HCT116 (cell line): ENCODE results near the gene OSBPL8. TPM values are rescaled to one million over a fixed set of nuclear protein-coding genes. Genes with fewer than 3 reads are reported as not detected.
A peak's percentile ranks its signal among the peaks of the same experiment; 100 is the strongest.

Experiments used
- ATAC-seq: fragments of 200-7000 bp; cut with Tn5 transposase; 2 replicates; pipeline ENCODE4 v1.9.1; 2020; ENCODE audit warnings: mild to moderate bottlenecking, moderate library complexity
- BruUV-seq: library from RNA; stranded (reverse); fragments of 400-500 nt; replicated peaks from 2 replicates; lab custom pipeline; 2021; lab: Mats Ljungman, UMichigan
- CTCF ChIA-PET: fragments of 300-600 bp; sonication (Branson Sonifier 250); formaldehyde crosslinking; loops from one replicate; lab custom pipeline; 2021; ENCODE audit warnings: antibody characterized with exemption; lab: Charles Lee
- POLR2A ChIA-PET: fragments of 300-600, 350-600 bp; sonication (Branson Sonifier 250); formaldehyde crosslinking; loops from one replicate; lab custom pipeline; 2021; ENCODE audit warnings: antibody characterized with exemption; lab: Charles Lee
- RAD21 ChIA-PET, 2 experiments: fragments of 300-600 bp; sonication (Branson Sonifier 250); formaldehyde crosslinking; loops; one replicate each; lab custom pipeline; 2023; ENCODE audit warnings: low total read pairs in 2 of 2; ENCODE audit not compliant: uncharacterized antibody in 2 of 2, unreplicated experiment in 2 of 2, low non-redundant PET in 1 of 2; lab: Charles Lee
- DNase-seq: peaks from one replicate; pipeline ENCODE4 v3.0.0-alpha.2; 2010; ENCODE audit warnings: low read depth, low spot score
- H2AFZ ChIP-seq: fragments of 200-600 bp; shearing (Covaris generic), sonication (generic); 2 replicates; pipeline ENCODE4 v1.6.1; 2017; ENCODE audit warnings: low read depth, mixed run types, mixed read lengths, antibody characterized with exemption, low read length; ENCODE audit not compliant: poor library complexity, severe bottlenecking
- H3K27ac ChIP-seq: 2 replicates; pipeline ENCODE4 v1.5.1; 2012; ENCODE audit warnings: low read depth, low read length
- H3K27me3 ChIP-seq: fragments of 200-600 bp; sonication (generic); 2 replicates; pipeline ENCODE4 v1.6.1; 2016; ENCODE audit warnings: mixed run types, low read length, mixed read lengths; ENCODE audit not compliant: insufficient read depth
- H3K36me3 ChIP-seq, 2 experiments: fragments of 200-500 bp in 1 of 2; fragments of 200-600 bp in 1 of 2; sonication (Bioruptor generic) in 1 of 2; sonication (generic) in 1 of 2; 2 replicates each; pipeline versions ENCODE4 v1.5.1 to v1.6.1; 2014 to 2016; ENCODE audit warnings: low read length in 2 of 2, inconsistent platforms in 1 of 2, mixed read lengths in 1 of 2, mixed run types in 1 of 2; ENCODE audit not compliant: insufficient read depth in 2 of 2, control insufficient read depth in 1 of 2
- H3K4me1 ChIP-seq, 2 experiments: fragments of 200-600 bp in 1 of 2; sonication (generic) in 1 of 2; 2 replicates each; pipeline versions ENCODE4 v1.5.1 to v1.6.1; 2012 to 2017; ENCODE audit warnings: low read length in 2 of 2, inconsistent platforms in 1 of 2, mild to moderate bottlenecking in 1 of 2, mixed read lengths in 1 of 2, mixed run types in 1 of 2, moderate library complexity in 1 of 2; ENCODE audit not compliant: insufficient read depth in 2 of 2, control insufficient read depth in 1 of 2
- H3K4me2 ChIP-seq: fragments of 200-600 bp; sonication (generic); 2 replicates; pipeline ENCODE4 v1.6.1; 2017; ENCODE audit warnings: mixed run types, low read length, mixed read lengths
- H3K4me3 ChIP-seq, 2 experiments: fragments of 200-600 bp in 1 of 2; sonication (generic) in 1 of 2; replicated peaks in 1 of 2; 2 replicates each; pipeline ENCODE4 v1.5.1; 2011 to 2016; ENCODE audit warnings: low read length in 2 of 2, control low read depth in 1 of 2, low read depth in 1 of 2, mild to moderate bottlenecking in 1 of 2, mixed read lengths in 1 of 2, mixed run types in 1 of 2
- H3K79me2 ChIP-seq: fragments of 200-600 bp; sonication (generic); 2 replicates; pipeline ENCODE4 v1.6.1; 2017; ENCODE audit warnings: mild to moderate bottlenecking, mixed run types, low read length, moderate library complexity, mixed read lengths; ENCODE audit not compliant: insufficient read depth
- H3K9ac ChIP-seq: fragments of 200-600 bp; sonication (generic); 2 replicates; pipeline ENCODE4 v1.6.1; 2016; ENCODE audit warnings: low read length, mixed read lengths
- H3K9me2 ChIP-seq: fragments of 200-600 bp; sonication (generic), shearing (Covaris generic); 2 replicates; pipeline ENCODE4 v1.6.1; 2017; ENCODE audit warnings: mixed run types, mild to moderate bottlenecking, moderate library complexity; ENCODE audit not compliant: insufficient read depth
- H3K9me3 ChIP-seq, 2 experiments: fragments of 200-500 bp in 1 of 2; fragments of 200-600 bp in 1 of 2; sonication (Bioruptor generic) in 1 of 2; sonication (generic) in 1 of 2; 2 replicates each; pipeline ENCODE4 v1.6.1; 2014 to 2017; ENCODE audit warnings: low read length in 2 of 2, mixed read lengths in 2 of 2, inconsistent platforms in 1 of 2, low read depth in 1 of 2, mild to moderate bottlenecking in 1 of 2, mixed run types in 1 of 2, moderate library complexity in 1 of 2; ENCODE audit not compliant: control insufficient read depth in 1 of 2, insufficient read depth in 1 of 2
- H4K20me1 ChIP-seq: fragments of 200-600 bp; sonication (generic), shearing (Covaris generic); 2 replicates; pipeline ENCODE4 v1.6.1; 2017; ENCODE audit warnings: mixed run types, mild to moderate bottlenecking, moderate library complexity; ENCODE audit not compliant: insufficient read depth
- CEBPB ChIP-seq: IDR thresholded peaks from 2 replicates; pipeline ENCODE4 v1.6.1; 2012; ENCODE audit warnings: low read depth
- EGR1 ChIP-seq: IDR thresholded peaks from 2 replicates; pipeline ENCODE4 v1.6.1; 2012; ENCODE audit warnings: low read depth
- ELF1 ChIP-seq: IDR thresholded peaks from 2 replicates; pipeline ENCODE4 v1.6.1; 2012; ENCODE audit warnings: low read depth, borderline replicate concordance
- EZH2 ChIP-seq: fragments of 200-600 bp; sonication (generic); IDR thresholded peaks from 2 replicates; pipeline ENCODE4 v1.6.1; 2017; ENCODE audit warnings: antibody characterized with exemption, mixed run types
- EZH2phosphoT487 ChIP-seq: fragments of 200-600 bp; IDR thresholded peaks from 2 replicates; pipeline ENCODE4 v1.6.1; 2018; ENCODE audit warnings: antibody characterized with exemption, borderline replicate concordance
- RAD21 ChIP-seq: IDR thresholded peaks from 2 replicates; pipeline ENCODE4 v1.6.1; 2012; ENCODE audit warnings: low read depth, mild to moderate bottlenecking
- SRF ChIP-seq: IDR thresholded peaks from 2 replicates; pipeline ENCODE4 v1.6.1; 2012; ENCODE audit warnings: low read depth
- YY1 ChIP-seq: IDR thresholded peaks from 2 replicates; pipeline ENCODE4 v1.6.1; 2011; ENCODE audit warnings: low read length, low read depth, moderate library complexity, mild to moderate bottlenecking; ENCODE audit not compliant: insufficient replicate concordance; ENCODE audit errors: extremely low read depth
- ZFX ChIP-seq: fragments of 450-650 bp; IDR thresholded peaks from 2 replicates; pipeline ENCODE4 v1.6.1; 2017
- ZNF274 ChIP-seq: fragments of 200-500 bp; sonication (Bioruptor generic); IDR thresholded peaks from 2 replicates; pipeline ENCODE4 v1.6.1; 2014; ENCODE audit warnings: mild to moderate bottlenecking, low read depth, low read length, inconsistent platforms
- intact Hi-C: fragments of 100-400 bp; cut with micrococcal nuclease; formaldehyde crosslinking; loops from 2 replicates; pipeline ENCODE4 v1.10.0; 2022
- total RNA-seq: library from RNA; stranded (reverse); gene quantifications from one replicate; pipeline ENCODE4 v1.2.1, GENCODE V29; 2021; ENCODE audit not compliant: unreplicated experiment
- TF ChIP-seq, protein P1 (sequence below): IDR thresholded peaks from 2 replicates; pipeline ENCODE4 v1.6.1; 2012; ENCODE audit warnings: low read depth
- TF ChIP-seq, protein P2 (sequence below), 3 experiments: fragments of 200-600 bp in 1 of 3; sonication (generic) in 1 of 3; IDR thresholded peaks in 2 of 3; conservative IDR thresholded peaks in 1 of 3; 2 replicates each; pipeline ENCODE4 v1.5.1; 2012 to 2017; ENCODE audit warnings: low read depth in 2 of 3, low read length in 2 of 3, antibody characterized with exemption in 1 of 3, borderline replicate concordance in 1 of 3, control low read depth in 1 of 3, mild to moderate bottlenecking in 1 of 3, mixed read lengths in 1 of 3, mixed run types in 1 of 3, moderate library complexity in 1 of 3; ENCODE audit not compliant: insufficient read depth in 1 of 3

The OSBPL8 gene
- total RNA-seq, 1 experiment from 2014 or later: 115 TPM

DNA sequence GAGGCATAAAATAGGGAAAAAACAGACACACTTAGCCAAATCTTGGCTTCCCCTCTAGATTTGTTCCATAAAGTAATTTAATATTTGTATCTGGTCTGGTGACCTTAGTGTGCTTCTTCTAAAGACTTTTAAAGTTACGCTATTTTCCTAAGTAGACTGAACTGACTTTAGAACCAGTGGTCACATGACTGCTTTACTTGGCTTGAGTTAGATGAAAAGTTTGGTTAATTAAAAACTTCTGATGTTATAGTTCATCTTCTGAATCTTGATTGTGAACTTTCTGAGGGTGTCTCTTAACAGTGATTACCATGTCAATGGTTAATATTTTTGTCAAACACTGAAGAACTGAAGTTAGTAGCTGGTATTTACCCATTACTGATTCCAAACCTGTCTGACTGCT lies 214.0 kb downstream of the OSBPL8 start:
- POLR2A ChIA-PET: interaction anchor here (0.7 to 1.2 kb wide), 5 partner anchors 110 to 717 kb away, joined by 3 to 4 read pairs (median 3); no protein-coding TSS in a partner anchor
- peaks cover 35 to 68% of the 10 kb centered on the region in 2 experiments; a peak in 3 of 4 replicates for H3K4me1 ChIP-seq
- no peaks in the 10 kb centered on the region for H3K27me3 ChIP-seq
- no TSS peak for BruUV-seq
- H3K79me2 ChIP-seq: peaks cover 48% of the 10 kb centered on the region
- H3K9me2 ChIP-seq: no peaks in the 10 kb centered on the region
- TF ChIP-seq ELF1 (no peak), SRF (0 out of 2 replicates have a peak, but pooled peaks have one; percentile 29)
- RAD21 ChIA-PET: no interaction called here
- no peaks in the 10 kb centered on the region for H4K20me1 ChIP-seq
- no peaks in the 10 kb centered on the region for H3K36me3 ChIP-seq
- no peak overlapping the region for H3K4me3 ChIP-seq
- H3K27ac ChIP-seq: peak overlapping the region; percentile 86; the same call in 1 of the 2 replicates
- no peaks in the 10 kb centered on the region for H3K9me3 ChIP-seq
- DNase-seq (no peak), ATAC-seq (no peak)
- 0 out of 2 replicates have a peak overlapping the region, but pooled peaks have one; percentile 2 for H3K9ac ChIP-seq
- peak overlapping the region; percentile 82; the same call in 1 of the 2 replicates for H3K4me2 ChIP-seq
- intact Hi-C loops: loop anchor here (5.0 to 10.0 kb wide), 9 partner anchors 291 to 1013 kb away; partner anchors contain the start of genes CAPS2, GLIPR1L1, GLIPR1L2 and KRR1
- no peak overlapping the region for H2AFZ ChIP-seq
- CTCF ChIA-PET: interaction anchor here (1.1 kb wide), 1 partner anchor 820 kb away, joined by 3 read pairs; no protein-coding TSS in a partner anchor

DNA sequence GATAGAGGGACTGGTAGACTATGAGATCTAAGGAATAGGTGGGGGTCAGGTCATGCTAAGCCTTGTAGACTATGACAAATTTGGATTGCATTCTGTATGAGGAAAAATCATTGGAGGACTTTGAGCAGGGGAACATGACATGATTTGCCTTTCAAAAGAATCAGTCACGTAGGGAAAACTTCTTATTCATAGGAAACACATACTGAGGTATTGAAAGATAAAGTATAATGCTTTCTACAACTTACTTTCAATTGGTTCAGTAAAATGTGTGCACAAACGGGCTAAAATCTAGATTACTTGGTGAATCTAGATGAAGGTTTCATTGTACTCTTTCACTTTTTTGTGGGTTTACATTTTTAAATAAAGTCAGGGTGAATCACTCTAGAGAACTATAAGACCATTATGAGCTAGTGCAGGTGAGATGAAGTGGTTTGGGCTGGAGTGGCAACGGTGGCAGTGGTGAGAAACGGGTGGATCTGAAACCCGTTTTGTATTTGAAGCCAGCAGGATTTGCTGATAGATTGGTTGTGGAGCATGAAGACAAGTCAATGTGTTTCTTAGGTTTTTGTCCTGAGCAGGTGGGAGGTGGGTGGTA lies 218.0 kb downstream of the OSBPL8 start:
- no peaks in the 10 kb centered on the region for H3K36me3 ChIP-seq
- RAD21 ChIA-PET: no interaction called here
- intact Hi-C loops: loop anchor here (10.0 kb wide), 2 partner anchors 287 to 947 kb away; partner anchors contain the start of gene GLIPR1L2
- peak overlapping the region; percentile 86 for H3K27ac ChIP-seq
- H3K79me2 ChIP-seq: peaks cover 32% of the 10 kb centered on the region
- H4K20me1 ChIP-seq: no peaks in the 10 kb centered on the region
- peak; percentile 31; the same call in 1 of the 2 replicates for ATAC-seq
- POLR2A ChIA-PET: interaction anchor here (1.1 kb wide), 1 partner anchor 682 kb away, joined by 5 read pairs; no protein-coding TSS in a partner anchor
- H2AFZ ChIP-seq: no peak overlapping the region
- BruUV-seq: no TSS peak
- no peak overlapping the region for H3K4me3 ChIP-seq
- H3K9me3 ChIP-seq: no peaks in the 10 kb centered on the region
- 0 out of 2 replicates have a peak overlapping the region, but pooled peaks have one; percentile 5 for H3K4me2 ChIP-seq
- CTCF ChIA-PET: no interaction called here
- H3K4me1 ChIP-seq: peaks cover 47 to 73% of the 10 kb centered on the region in 2 experiments
- no peaks in the 10 kb centered on the region for H3K27me3 ChIP-seq
- H3K9ac ChIP-seq: no peak overlapping the region; the same call in 1 of the 2 replicates
- DNase-seq: no peak
- H3K9me2 ChIP-seq: no peaks in the 10 kb centered on the region
- TF ChIP-seq YY1 (no peak), EZH2 (no peak), ELF1 (no peak), ZNF274 (no peak), ZFX (no peak), CEBPB (no peak), EGR1 (no peak), SRF (no peak), RAD21 (no peak), EZH2phosphoT487 (no peak)
- TF ChIP-seq, protein P1, sequence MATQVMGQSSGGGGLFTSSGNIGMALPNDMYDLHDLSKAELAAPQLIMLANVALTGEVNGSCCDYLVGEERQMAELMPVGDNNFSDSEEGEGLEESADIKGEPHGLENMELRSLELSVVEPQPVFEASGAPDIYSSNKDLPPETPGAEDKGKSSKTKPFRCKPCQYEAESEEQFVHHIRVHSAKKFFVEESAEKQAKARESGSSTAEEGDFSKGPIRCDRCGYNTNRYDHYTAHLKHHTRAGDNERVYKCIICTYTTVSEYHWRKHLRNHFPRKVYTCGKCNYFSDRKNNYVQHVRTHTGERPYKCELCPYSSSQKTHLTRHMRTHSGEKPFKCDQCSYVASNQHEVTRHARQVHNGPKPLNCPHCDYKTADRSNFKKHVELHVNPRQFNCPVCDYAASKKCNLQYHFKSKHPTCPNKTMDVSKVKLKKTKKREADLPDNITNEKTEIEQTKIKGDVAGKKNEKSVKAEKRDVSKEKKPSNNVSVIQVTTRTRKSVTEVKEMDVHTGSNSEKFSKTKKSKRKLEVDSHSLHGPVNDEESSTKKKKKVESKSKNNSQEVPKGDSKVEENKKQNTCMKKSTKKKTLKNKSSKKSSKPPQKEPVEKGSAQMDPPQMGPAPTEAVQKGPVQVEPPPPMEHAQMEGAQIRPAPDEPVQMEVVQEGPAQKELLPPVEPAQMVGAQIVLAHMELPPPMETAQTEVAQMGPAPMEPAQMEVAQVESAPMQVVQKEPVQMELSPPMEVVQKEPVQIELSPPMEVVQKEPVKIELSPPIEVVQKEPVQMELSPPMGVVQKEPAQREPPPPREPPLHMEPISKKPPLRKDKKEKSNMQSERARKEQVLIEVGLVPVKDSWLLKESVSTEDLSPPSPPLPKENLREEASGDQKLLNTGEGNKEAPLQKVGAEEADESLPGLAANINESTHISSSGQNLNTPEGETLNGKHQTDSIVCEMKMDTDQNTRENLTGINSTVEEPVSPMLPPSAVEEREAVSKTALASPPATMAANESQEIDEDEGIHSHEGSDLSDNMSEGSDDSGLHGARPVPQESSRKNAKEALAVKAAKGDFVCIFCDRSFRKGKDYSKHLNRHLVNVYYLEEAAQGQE: no peak
- TF ChIP-seq, protein P2, sequence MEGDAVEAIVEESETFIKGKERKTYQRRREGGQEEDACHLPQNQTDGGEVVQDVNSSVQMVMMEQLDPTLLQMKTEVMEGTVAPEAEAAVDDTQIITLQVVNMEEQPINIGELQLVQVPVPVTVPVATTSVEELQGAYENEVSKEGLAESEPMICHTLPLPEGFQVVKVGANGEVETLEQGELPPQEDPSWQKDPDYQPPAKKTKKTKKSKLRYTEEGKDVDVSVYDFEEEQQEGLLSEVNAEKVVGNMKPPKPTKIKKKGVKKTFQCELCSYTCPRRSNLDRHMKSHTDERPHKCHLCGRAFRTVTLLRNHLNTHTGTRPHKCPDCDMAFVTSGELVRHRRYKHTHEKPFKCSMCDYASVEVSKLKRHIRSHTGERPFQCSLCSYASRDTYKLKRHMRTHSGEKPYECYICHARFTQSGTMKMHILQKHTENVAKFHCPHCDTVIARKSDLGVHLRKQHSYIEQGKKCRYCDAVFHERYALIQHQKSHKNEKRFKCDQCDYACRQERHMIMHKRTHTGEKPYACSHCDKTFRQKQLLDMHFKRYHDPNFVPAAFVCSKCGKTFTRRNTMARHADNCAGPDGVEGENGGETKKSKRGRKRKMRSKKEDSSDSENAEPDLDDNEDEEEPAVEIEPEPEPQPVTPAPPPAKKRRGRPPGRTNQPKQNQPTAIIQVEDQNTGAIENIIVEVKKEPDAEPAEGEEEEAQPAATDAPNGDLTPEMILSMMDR (IDR thresholded peaks at IDR 0.05 in 2 of 3, conservative IDR thresholded peaks at IDR 0.05 in 1 of 3; ENCODE audit: borderline replicate concordance in 1 of 3, insufficient read depth in 1 of 3, low read depth in 2 of 3, low read length in 2 of 3): no peak
